ENCODE results near the gene PDGFB.

Gene PDGFB

DNA sequence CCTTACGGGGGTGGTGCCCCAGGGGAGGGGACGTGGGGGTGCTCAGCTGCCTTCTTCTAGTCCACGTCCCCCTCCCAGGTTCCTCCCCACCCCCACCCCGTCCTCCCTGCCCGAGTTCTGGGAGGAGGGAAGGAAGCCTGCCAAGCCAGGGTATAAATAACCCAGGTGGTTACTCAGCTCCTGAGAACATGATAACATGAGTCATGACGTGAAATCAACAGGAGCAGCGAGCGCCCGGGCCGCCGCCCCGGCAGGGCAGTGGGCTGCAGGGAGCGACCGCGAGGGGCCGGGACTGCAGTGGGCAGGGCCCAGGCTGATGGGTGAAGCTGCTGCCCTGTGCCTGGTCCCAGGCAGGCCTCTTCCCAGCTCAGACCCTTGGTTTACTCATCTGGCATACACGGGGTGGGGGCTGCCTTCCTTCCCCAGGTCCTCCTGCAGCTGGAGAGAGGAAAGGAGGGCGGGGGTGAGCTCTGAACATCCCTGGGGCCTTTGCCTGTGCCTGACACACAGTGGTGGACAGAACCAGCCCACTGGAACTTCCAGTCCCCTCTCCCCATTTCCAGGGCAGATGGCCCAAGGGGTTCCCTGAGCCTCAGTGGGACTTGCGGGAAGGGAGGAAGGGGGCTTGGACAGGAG, 8.8 kb upstream of the PDGFB start:
- no peaks in the 10 kb centered on the region for H3K9me3 ChIP-seq (ENCODE audit: control insufficient read depth, low read length)
- peak overlapping the region; percentile 89 for H3K27ac ChIP-seq (ENCODE audit: low read depth, low read length, severe bottlenecking)
- H3K4me3 ChIP-seq (ENCODE audit: extremely low read depth, insufficient read depth, low read length, poor library complexity, severe bottlenecking) = no peak overlapping the region
- H3K4me1 ChIP-seq (ENCODE audit: control insufficient read depth, insufficient read depth, low read length, poor library complexity, severe bottlenecking) = peaks cover 38% of the 10 kb centered on the region
- no peaks in the 10 kb centered on the region for H3K36me3 ChIP-seq (ENCODE audit: control insufficient read depth, insufficient read depth, low read length)
- 19 to 34% methylated on average over 9 to 12 of the region's 19 CpGs for WGBS, 2 experiments (ENCODE audit: insufficient coverage in 2 of 2)

- Histone ChIP-seq H3K4me3 (ENCODE audit: extremely low read depth, insufficient read depth, low read length, poor library complexity, severe bottlenecking) (no peak overlapping the region), H3K4me1 (ENCODE audit: control insufficient read depth, insufficient read depth, low read length, poor library complexity, severe bottlenecking) (peaks cover 38% of the 10 kb centered on the region), H3K27ac (ENCODE audit: low read depth, low read length, severe bottlenecking) (peak overlapping the region; percentile 89), H3K36me3 (ENCODE audit: control insufficient read depth, insufficient read depth, low read length) (no peaks in the 10 kb centered on the region), H3K9me3 (ENCODE audit: control insufficient read depth, low read length) (no peaks in the 10 kb centered on the region)
- 30 to 75% methylated on average over 8 to 12 of the region's 21 CpGs for WGBS, 2 experiments (ENCODE audit: insufficient coverage in 2 of 2)
Observed at GRCh38 chr22:39252461-39253434, 8.0 kb upstream of the PDGFB start.

DNA sequence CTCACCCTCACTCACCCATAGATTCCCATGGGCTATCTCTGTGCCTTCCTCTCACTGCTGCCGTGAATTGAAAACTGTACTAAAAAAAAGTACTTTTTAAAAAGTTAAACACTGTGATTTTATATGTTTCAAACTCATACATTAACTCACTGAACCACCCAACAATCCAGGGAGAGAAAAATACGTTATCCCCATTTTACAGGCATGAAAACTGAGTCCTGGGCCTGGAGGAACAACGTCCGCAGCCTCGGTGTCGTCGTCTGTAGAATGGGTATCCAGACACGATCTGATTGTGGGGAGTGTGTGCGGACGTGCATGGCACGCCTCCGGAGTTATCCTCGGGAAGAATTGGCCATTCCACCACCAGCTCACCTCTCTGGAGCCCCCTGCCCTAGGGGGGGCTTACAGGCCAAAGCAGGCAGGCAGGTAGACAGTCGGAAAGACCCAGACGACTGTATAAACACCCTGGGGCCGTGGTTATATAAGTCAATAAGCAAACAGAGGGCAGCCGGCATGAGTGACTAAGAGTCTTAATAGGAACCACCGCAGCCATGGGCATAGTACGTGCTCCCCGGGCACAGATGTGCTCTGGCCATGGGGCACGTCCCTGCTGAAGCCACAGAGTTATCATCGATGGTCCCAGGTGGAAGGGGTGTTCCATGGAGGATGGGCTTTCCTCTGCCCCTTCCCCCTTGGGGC, 7.1 kb upstream of the PDGFB start:
- H3K27ac ChIP-seq (ENCODE audit: low read depth, low read length, severe bottlenecking) = no peak overlapping the region
- WGBS, 2 experiments (ENCODE audit: insufficient coverage in 2 of 2) = 91 to 92% methylated on average over 16 to 19 of the region's 22 CpGs
- H3K9me3 ChIP-seq (ENCODE audit: control insufficient read depth, low read length) = no peaks in the 10 kb centered on the region
- no peaks in the 10 kb centered on the region for H3K36me3 ChIP-seq (ENCODE audit: control insufficient read depth, insufficient read depth, low read length)
- peaks cover 38% of the 10 kb centered on the region for H3K4me1 ChIP-seq (ENCODE audit: control insufficient read depth, insufficient read depth, low read length, poor library complexity, severe bottlenecking)
- H3K4me3 ChIP-seq (ENCODE audit: extremely low read depth, insufficient read depth, low read length, poor library complexity, severe bottlenecking) = no peak overlapping the region

DNA sequence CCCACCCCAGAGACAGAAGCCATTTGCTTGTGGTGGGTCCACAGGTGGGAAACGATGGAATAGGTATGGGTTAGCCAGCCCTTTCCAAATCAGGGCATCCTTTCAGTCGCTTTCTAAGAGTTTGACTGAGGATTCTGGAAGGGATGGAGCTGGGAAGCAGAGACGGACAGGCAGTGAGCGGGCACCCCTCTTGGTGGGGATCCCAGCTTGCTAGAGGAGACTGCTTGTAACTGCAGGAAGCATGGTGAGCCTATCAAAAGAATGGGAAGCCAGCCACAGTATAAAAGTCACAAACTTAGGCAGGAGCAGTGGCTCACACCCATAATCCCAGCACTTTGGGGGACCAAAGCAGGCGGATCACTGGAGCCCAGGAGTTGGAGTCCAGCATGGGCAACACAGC, 6.1 kb upstream of the PDGFB start:
- Histone ChIP-seq H3K4me1 (ENCODE audit: control insufficient read depth, insufficient read depth, low read length, poor library complexity, severe bottlenecking) (peaks cover 38% of the 10 kb centered on the region), H3K9me3 (ENCODE audit: control insufficient read depth, low read length) (no peaks in the 10 kb centered on the region), H3K4me3 (ENCODE audit: extremely low read depth, insufficient read depth, low read length, poor library complexity, severe bottlenecking) (no peak overlapping the region), H3K27ac (ENCODE audit: low read depth, low read length, severe bottlenecking) (no peak overlapping the region), H3K36me3 (ENCODE audit: control insufficient read depth, insufficient read depth, low read length) (no peaks in the 10 kb centered on the region)
- WGBS, 2 experiments (ENCODE audit: insufficient coverage in 2 of 2) = 88 to 90% methylated on average over 4 to 5 of the region's 5 CpGs

DNA sequence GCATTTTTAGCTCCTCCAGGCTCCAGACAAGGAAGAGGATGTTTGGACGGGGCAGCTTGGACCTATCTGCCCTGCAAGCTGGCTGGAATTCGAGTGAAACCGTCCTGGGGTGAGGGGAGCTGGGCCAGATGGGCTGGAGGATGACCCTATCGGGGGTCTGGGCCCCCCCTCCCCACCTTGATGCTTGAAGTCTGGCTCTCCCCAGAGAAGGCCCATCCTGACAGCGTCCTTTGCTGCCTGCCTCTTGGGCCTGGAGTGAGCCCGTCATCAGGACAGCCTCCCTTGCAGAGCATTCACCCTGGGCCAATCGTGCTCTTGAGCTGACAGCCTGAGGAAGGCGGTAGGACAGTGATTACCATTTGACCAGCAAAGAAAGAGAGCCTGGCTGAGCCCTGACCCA, 5.3 kb upstream of the PDGFB start:
- Histone ChIP-seq H3K4me1 (ENCODE audit: control insufficient read depth, insufficient read depth, low read length, poor library complexity, severe bottlenecking) (peaks cover 36% of the 10 kb centered on the region), H3K27ac (ENCODE audit: low read depth, low read length, severe bottlenecking) (peak overlapping the region; percentile 2), H3K4me3 (ENCODE audit: extremely low read depth, insufficient read depth, low read length, poor library complexity, severe bottlenecking) (no peak overlapping the region), H3K36me3 (ENCODE audit: control insufficient read depth, insufficient read depth, low read length) (no peaks in the 10 kb centered on the region), H3K9me3 (ENCODE audit: control insufficient read depth, low read length) (no peaks in the 10 kb centered on the region)
- 58 to 68% methylated on average over 5 to 6 of the region's 8 CpGs for WGBS, 2 experiments (ENCODE audit: insufficient coverage in 2 of 2)

GRCh38 chr22:39249086-39249704, 4.4 kb upstream of the PDGFB start:
- Histone ChIP-seq H3K4me3 (ENCODE audit: extremely low read depth, insufficient read depth, low read length, poor library complexity, severe bottlenecking) (no peak overlapping the region), H3K9me3 (ENCODE audit: control insufficient read depth, low read length) (no peaks in the 10 kb centered on the region), H3K36me3 (ENCODE audit: control insufficient read depth, insufficient read depth, low read length) (no peaks in the 10 kb centered on the region), H3K4me1 (ENCODE audit: control insufficient read depth, insufficient read depth, low read length, poor library complexity, severe bottlenecking) (peaks cover 27% of the 10 kb centered on the region), H3K27ac (ENCODE audit: low read depth, low read length, severe bottlenecking) (no peak overlapping the region)
- WGBS, 2 experiments (ENCODE audit: insufficient coverage in 2 of 2) = 95 to 100% methylated on average over 6 to 9 of the region's 12 CpGs

GRCh38 chr22:39248254-39248653, 3.5 kb upstream of the PDGFB start:
- Histone ChIP-seq H3K9me3 (ENCODE audit: control insufficient read depth, low read length) (no peaks in the 10 kb centered on the region), H3K4me3 (ENCODE audit: extremely low read depth, insufficient read depth, low read length, poor library complexity, severe bottlenecking) (no peak overlapping the region), H3K36me3 (ENCODE audit: control insufficient read depth, insufficient read depth, low read length) (no peaks in the 10 kb centered on the region), H3K4me1 (ENCODE audit: control insufficient read depth, insufficient read depth, low read length, poor library complexity, severe bottlenecking) (peaks cover 18% of the 10 kb centered on the region), H3K27ac (ENCODE audit: low read depth, low read length, severe bottlenecking) (no peak overlapping the region)
- 71 to 72% methylated on average over 4 of the region's 5 CpGs for WGBS, 2 experiments (ENCODE audit: insufficient coverage in 2 of 2)

DNA sequence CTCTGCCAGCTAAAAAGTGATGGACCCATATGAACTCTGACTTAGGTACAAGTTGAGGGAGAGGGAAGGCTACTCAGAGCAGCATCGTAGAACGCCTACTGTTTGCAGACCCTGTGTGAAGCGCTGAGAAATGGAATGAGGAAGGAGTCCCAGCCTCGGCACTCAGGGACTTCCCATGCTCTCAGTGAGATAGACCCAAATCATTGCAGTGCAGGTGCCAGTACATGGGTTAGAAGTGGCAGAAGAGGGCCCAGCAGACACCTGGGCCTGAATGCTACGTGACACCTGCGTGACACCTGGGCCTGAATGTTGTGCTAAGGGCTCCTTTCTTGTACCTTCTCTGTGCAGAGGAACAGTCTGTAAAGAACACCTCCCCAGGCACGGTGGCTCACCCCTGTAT, 2.6 kb upstream of the PDGFB start:
- H3K4me1 ChIP-seq (ENCODE audit: control insufficient read depth, insufficient read depth, low read length, poor library complexity, severe bottlenecking) = peaks cover 11% of the 10 kb centered on the region

DNA sequence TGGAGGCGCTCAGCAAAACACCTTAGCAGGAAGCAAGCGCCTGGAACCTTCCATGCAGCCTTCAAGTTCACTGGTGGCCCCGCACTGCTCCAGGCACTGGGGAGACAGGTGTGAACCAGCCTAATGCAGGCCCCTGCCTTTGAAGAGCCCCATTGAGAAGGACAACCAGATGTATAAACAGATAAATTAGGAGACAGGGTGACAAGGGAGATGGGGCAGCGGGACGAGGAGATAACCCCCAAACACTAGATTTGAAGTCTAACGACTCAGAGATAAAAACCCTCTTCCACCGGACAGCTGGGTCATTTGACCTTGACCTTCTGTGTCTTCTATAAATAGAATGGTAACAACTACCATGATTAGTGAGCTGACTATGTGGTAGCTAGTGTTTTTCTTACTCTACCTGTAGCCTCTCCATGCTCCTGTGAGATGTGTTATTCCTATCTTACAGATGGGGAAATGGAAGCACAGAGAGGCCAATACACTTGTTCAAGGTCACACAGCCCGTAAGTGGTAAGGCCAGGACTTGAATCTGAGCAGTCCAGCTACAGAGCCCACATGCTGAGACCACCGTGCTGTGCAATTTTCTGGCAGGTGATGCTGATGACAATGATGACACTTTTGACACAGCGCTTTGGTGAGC, 2.0 kb upstream of the PDGFB start:
- Histone ChIP-seq H3K4me1 (ENCODE audit: control insufficient read depth, insufficient read depth, low read length, poor library complexity, severe bottlenecking) (peaks cover 11% of the 10 kb centered on the region), H3K27ac (ENCODE audit: low read depth, low read length, severe bottlenecking) (no peak overlapping the region), H3K4me3 (ENCODE audit: extremely low read depth, insufficient read depth, low read length, poor library complexity, severe bottlenecking) (no peak overlapping the region), H3K36me3 (ENCODE audit: control insufficient read depth, insufficient read depth, low read length) (no peaks in the 10 kb centered on the region), H3K9me3 (ENCODE audit: control insufficient read depth, low read length) (no peaks in the 10 kb centered on the region)
- 93 to 95% methylated on average over 5 to 10 of the region's 10 CpGs for WGBS, 2 experiments (ENCODE audit: insufficient coverage in 2 of 2)

More for the DNA sequence above, 2.6 kb upstream of the PDGFB start:
- Histone ChIP-seq H3K4me3 (ENCODE audit: extremely low read depth, insufficient read depth, low read length, poor library complexity, severe bottlenecking) (no peak overlapping the region), H3K9me3 (ENCODE audit: control insufficient read depth, low read length) (no peaks in the 10 kb centered on the region), H3K36me3 (ENCODE audit: control insufficient read depth, insufficient read depth, low read length) (no peaks in the 10 kb centered on the region), H3K27ac (ENCODE audit: low read depth, low read length, severe bottlenecking) (no peak overlapping the region)
- WGBS, 2 experiments (ENCODE audit: insufficient coverage in 2 of 2) = 91 to 96% methylated on average over 4 to 7 of the region's 7 CpGs

DNA sequence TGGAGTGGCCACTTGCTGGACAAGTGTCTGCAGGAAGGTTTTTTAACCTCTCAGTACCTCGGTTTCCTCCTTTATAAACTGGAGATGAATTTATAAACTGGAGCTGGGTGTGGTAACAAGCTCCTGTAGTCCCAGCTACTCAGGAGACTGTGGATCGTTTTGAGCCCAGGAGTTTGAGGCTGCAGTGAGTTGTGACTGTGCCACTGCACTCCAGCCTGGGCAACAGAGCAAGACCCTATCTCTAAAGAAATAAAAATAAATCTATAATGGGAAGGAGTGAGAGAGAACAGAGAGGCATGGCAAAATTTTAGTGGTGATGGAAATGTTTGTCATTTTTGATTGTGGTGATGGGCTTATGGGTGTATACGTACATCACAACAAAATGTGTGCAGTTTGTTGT, 1.4 kb upstream of the PDGFB start:
- Histone ChIP-seq H3K9me3 (ENCODE audit: control insufficient read depth, low read length) (no peaks in the 10 kb centered on the region), H3K27ac (ENCODE audit: low read depth, low read length, severe bottlenecking) (no peak overlapping the region), H3K4me1 (ENCODE audit: control insufficient read depth, insufficient read depth, low read length, poor library complexity, severe bottlenecking) (peaks cover 16% of the 10 kb centered on the region), H3K4me3 (ENCODE audit: extremely low read depth, insufficient read depth, low read length, poor library complexity, severe bottlenecking) (no peak overlapping the region), H3K36me3 (ENCODE audit: control insufficient read depth, insufficient read depth, low read length) (no peaks in the 10 kb centered on the region)
- 100% methylated on average over 1 to 2 of the region's 3 CpGs for WGBS, 2 experiments (ENCODE audit: insufficient coverage in 2 of 2)

Measured in mesodermal cell (in vitro differentiated cells).